Measurements from ENCODE around the gene CADPS2.

The CADPS2 gene

GRCh38 chr7:122864838-122865237 is 21.4 kb downstream of the CADPS2 start:
- H3K36me3 ChIP-seq (ENCODE audit: insufficient read depth, low read length): no peaks in the 10 kb centered on the region
- no peak overlapping the region for H3K4me2 ChIP-seq (ENCODE audit: low read length)
- no peaks in the 10 kb centered on the region for H4K20me1 ChIP-seq (ENCODE audit: insufficient read depth, low read length)
- H3K27me3 ChIP-seq (ENCODE audit: insufficient read depth, low read length): no peaks in the 10 kb centered on the region
- no peak overlapping the region for H2AFZ ChIP-seq (ENCODE audit: low read length)
- H3K9me3 ChIP-seq (ENCODE audit: low read length): peaks cover 7% of the 10 kb centered on the region
- H3K27ac ChIP-seq (ENCODE audit: low read depth, low read length, poor library complexity, severe bottlenecking): no peak overlapping the region
- no peaks in the 10 kb centered on the region for H3K79me2 ChIP-seq (ENCODE audit: insufficient read depth, low read length)
- H3K4me1 ChIP-seq (ENCODE audit: insufficient read depth, low read length, severe bottlenecking): no peaks in the 10 kb centered on the region
- no peaks in the 10 kb centered on the region for H3F3A ChIP-seq (ENCODE audit: insufficient read depth, low read length)
- no peak overlapping the region for H3K9ac ChIP-seq (ENCODE audit: low read length)
- TF ChIP-seq CTCF (IDR thresholded peaks at IDR 0.05; ENCODE audit: low read length): no peak
- TF ChIP-seq EZH2 (IDR thresholded peaks at IDR 0.05; ENCODE audit: borderline replicate concordance, low read length): no peak
- H3K4me3 ChIP-seq (ENCODE audit: low read depth, low read length, poor library complexity, severe bottlenecking): no peak overlapping the region
- no peaks in the 10 kb centered on the region for H3K9me2 ChIP-seq (ENCODE audit: low read depth, low read length)

GRCh38 chr7:122864016-122864415 is 22.2 kb downstream of the CADPS2 start:
- no peaks in the 10 kb centered on the region for H4K20me1 ChIP-seq (ENCODE audit: insufficient read depth, low read length)
- no peaks in the 10 kb centered on the region for H3K36me3 ChIP-seq (ENCODE audit: insufficient read depth, low read length)
- H3K9me3 ChIP-seq (ENCODE audit: low read length): no peaks in the 10 kb centered on the region
- no peaks in the 10 kb centered on the region for H3K4me1 ChIP-seq (ENCODE audit: insufficient read depth, low read length, severe bottlenecking)
- no peaks in the 10 kb centered on the region for H3K9me2 ChIP-seq (ENCODE audit: low read depth, low read length)
- H3K4me3 ChIP-seq (ENCODE audit: low read depth, low read length, poor library complexity, severe bottlenecking): no peak overlapping the region
- no peak overlapping the region for H3K9ac ChIP-seq (ENCODE audit: low read length)
- no peaks in the 10 kb centered on the region for H3K27me3 ChIP-seq (ENCODE audit: insufficient read depth, low read length)
- no peak overlapping the region for H3K4me2 ChIP-seq (ENCODE audit: low read length)
- no peak overlapping the region for H2AFZ ChIP-seq (ENCODE audit: low read length)
- H3F3A ChIP-seq (ENCODE audit: insufficient read depth, low read length): no peaks in the 10 kb centered on the region
- H3K79me2 ChIP-seq (ENCODE audit: insufficient read depth, low read length): no peaks in the 10 kb centered on the region
- no peak overlapping the region for H3K27ac ChIP-seq (ENCODE audit: low read depth, low read length, poor library complexity, severe bottlenecking)
- no peak for TF ChIP-seq EZH2 (IDR thresholded peaks at IDR 0.05; ENCODE audit: borderline replicate concordance, low read length)
- TF ChIP-seq CTCF (IDR thresholded peaks at IDR 0.05; ENCODE audit: low read length): no peak

- Histone ChIP-seq H4K20me1 (ENCODE audit: insufficient read depth, low read length) (no peaks in the 10 kb centered on the region), H3F3A (ENCODE audit: insufficient read depth, low read length) (no peaks in the 10 kb centered on the region), H3K4me2 (ENCODE audit: low read length) (no peak overlapping the region), H3K79me2 (ENCODE audit: insufficient read depth, low read length) (no peaks in the 10 kb centered on the region), H3K4me3 (ENCODE audit: low read depth, low read length, poor library complexity, severe bottlenecking) (no peak overlapping the region), H3K9me3 (ENCODE audit: low read length) (no peaks in the 10 kb centered on the region), H3K27me3 (ENCODE audit: insufficient read depth, low read length) (no peaks in the 10 kb centered on the region), H3K4me1 (ENCODE audit: insufficient read depth, low read length, severe bottlenecking) (no peaks in the 10 kb centered on the region), H3K36me3 (ENCODE audit: insufficient read depth, low read length) (no peaks in the 10 kb centered on the region), H3K9ac (ENCODE audit: low read length) (no peak overlapping the region), H2AFZ (ENCODE audit: low read length) (no peak overlapping the region), H3K9me2 (ENCODE audit: low read depth, low read length) (no peaks in the 10 kb centered on the region), H3K27ac (ENCODE audit: low read depth, low read length, poor library complexity, severe bottlenecking) (no peak overlapping the region)
- TF ChIP-seq CTCF (IDR thresholded peaks at IDR 0.05; ENCODE audit: low read length) (no peak), EZH2 (IDR thresholded peaks at IDR 0.05; ENCODE audit: borderline replicate concordance, low read length) (no peak)
Observed at GRCh38 chr7:122858320-122858719, 27.9 kb downstream of the CADPS2 start.
